HT1080 (cell line): ENCODE results near the gene MCCC1. TPM values are rescaled to one million over a fixed set of nuclear protein-coding genes. Genes with fewer than 3 reads are reported as not detected.
"Not testable (repeated sequence)": the region's sequence is repeated elsewhere in the genome, so short reads cannot be mapped to it uniquely, and the experiment has no call there.

Experiments
- DNase-seq: peaks from one replicate; pipeline ENCODE4 v3.0.0-alpha.2; 2015; ENCODE audit warnings: low read depth
- total RNA-seq: library from RNA; depleted of rRNA; stranded (reverse); fragments of >200 nt; shearing (Covaris generic); gene quantifications from 2 replicates; pipeline ENCODE4 v1.2.3, GENCODE V29; 2014

The MCCC1 gene
- total RNA-seq, 1 experiment from 2014 or later: 21.7 TPM

GRCh38 chr3:183106635-183107034, 7.3 kb upstream of the MCCC1 start:
- DNase-seq: no peak

GRCh38 chr3:183103950-183104349, 4.7 kb upstream of the MCCC1 start:
- not testable (repeated sequence) for DNase-seq

GRCh38 chr3:183101040-183101439, 1.7 kb upstream of the MCCC1 start:
- not testable (repeated sequence) for DNase-seq

GRCh38 chr3:183100376-183100775, 1.1 kb upstream of the MCCC1 start:
- DNase-seq: no peak

GRCh38 chr3:183099838-183100204, 525 bp upstream of the MCCC1 start:
- DNase-seq: no peak

- DNase-seq: no peak
These were observed 715 bp downstream of the MCCC1 start for GRCh38 chr3:183098536-183099025.

- DNase-seq: no peak
These were observed 4.6 kb downstream of the MCCC1 start for GRCh38 chr3:183094711-183095110.

GRCh38 chr3:183092256-183092655, 7.0 kb downstream of the MCCC1 start:
- DNase-seq: no peak

GRCh38 chr3:183087184-183087583, 12.1 kb downstream of the MCCC1 start:
- no peak for DNase-seq

- peak; percentile 18 for DNase-seq
These were observed 13.5 kb downstream of the MCCC1 start for GRCh38 chr3:183085634-183086390.

GRCh38 chr3:183082355-183082915, 16.9 kb downstream of the MCCC1 start:
- DNase-seq: no peak

- DNase-seq: no peak
These were observed 17.7 kb downstream of the MCCC1 start for GRCh38 chr3:183081459-183082183.

- DNase-seq: no peak
These were observed 18.7 kb downstream of the MCCC1 start for GRCh38 chr3:183080628-183081027.

GRCh38 chr3:183074881-183075280, 24.4 kb downstream of the MCCC1 start:
- DNase-seq: no peak

- no peak for DNase-seq
These were observed 25.0 kb downstream of the MCCC1 start for GRCh38 chr3:183074261-183074660.

- DNase-seq: peak; percentile 73
These were observed 25.5 kb downstream of the MCCC1 start for GRCh38 chr3:183073839-183074238.

GRCh38 chr3:183070892-183071291, 28.4 kb downstream of the MCCC1 start:
- no peak for DNase-seq

GRCh38 chr3:183069086-183069485, 30.2 kb downstream of the MCCC1 start:
- DNase-seq: no peak

- not testable (repeated sequence) for DNase-seq
These were observed 32.4 kb downstream of the MCCC1 start for GRCh38 chr3:183066891-183067290.

- no peak for DNase-seq
These were observed 34.8 kb downstream of the MCCC1 start for GRCh38 chr3:183064475-183064874.

- peak; percentile 21 for DNase-seq
These were observed 37.7 kb downstream of the MCCC1 start for GRCh38 chr3:183061391-183062172.

GRCh38 chr3:183058351-183058750, 40.9 kb downstream of the MCCC1 start:
- DNase-seq: no peak
